Urinary bladder (tissue), 4 donors: ENCODE data around the gene ATP6V1C2. TPM values are rescaled to one million over a fixed set of nuclear protein-coding genes. Genes with fewer than 3 reads are reported as not detected.
"Not testable (repeated sequence)": the region's sequence is repeated elsewhere in the genome, so short reads cannot be mapped to it uniquely, and the experiment has no call there.

Experiments
- DNase-seq: peaks from one replicate; pipeline ENCODE4 v3.0.0-alpha.2; 2015; ENCODE audit errors: extremely low spot score
- H3K27ac ChIP-seq: one replicate; pipeline ENCODE4 v1.5.1; 2013; ENCODE audit warnings: low read depth, mild to moderate bottlenecking, moderate library complexity
- H3K36me3 ChIP-seq: one replicate; pipeline ENCODE4 v1.6.1; 2013; ENCODE audit warnings: mild to moderate bottlenecking, moderate library complexity; ENCODE audit not compliant: insufficient read depth
- H3K4me1 ChIP-seq: one replicate; pipeline ENCODE4 v1.6.1; 2013; ENCODE audit warnings: mild to moderate bottlenecking, moderate library complexity; ENCODE audit not compliant: insufficient read depth
- H3K4me3 ChIP-seq: one replicate; pipeline ENCODE4 v1.5.1; 2013; ENCODE audit warnings: low read depth, low read length
- WGBS: extraction: QIAGEN DNeasy Blood & Tissue Kit; methylation state at CpG from one replicate; pipeline ENCODE4 v1.1.7; 2013; 5-methylcytosine and 5-hydroxymethylcytosine counted together
- polyA plus RNA-seq: library from polyadenylated mRNA; stranded (reverse); fragments of 200-250 nt; gene quantifications from one replicate; pipeline ENCODE4 v1.2.3, GENCODE V29; 2013
- total RNA-seq: library from RNA; depleted of rRNA; stranded (reverse); fragments of >200 nt; gene quantifications from one replicate; pipeline ENCODE4 v1.2.3, GENCODE V29; 2014
- donor health status: healthy with polysubstance abuse.
- donor health status: healthy.

Gene ATP6V1C2
- total and polyA plus RNA-seq, 2 donors = 0.21 to 0.56 TPM

DNA sequence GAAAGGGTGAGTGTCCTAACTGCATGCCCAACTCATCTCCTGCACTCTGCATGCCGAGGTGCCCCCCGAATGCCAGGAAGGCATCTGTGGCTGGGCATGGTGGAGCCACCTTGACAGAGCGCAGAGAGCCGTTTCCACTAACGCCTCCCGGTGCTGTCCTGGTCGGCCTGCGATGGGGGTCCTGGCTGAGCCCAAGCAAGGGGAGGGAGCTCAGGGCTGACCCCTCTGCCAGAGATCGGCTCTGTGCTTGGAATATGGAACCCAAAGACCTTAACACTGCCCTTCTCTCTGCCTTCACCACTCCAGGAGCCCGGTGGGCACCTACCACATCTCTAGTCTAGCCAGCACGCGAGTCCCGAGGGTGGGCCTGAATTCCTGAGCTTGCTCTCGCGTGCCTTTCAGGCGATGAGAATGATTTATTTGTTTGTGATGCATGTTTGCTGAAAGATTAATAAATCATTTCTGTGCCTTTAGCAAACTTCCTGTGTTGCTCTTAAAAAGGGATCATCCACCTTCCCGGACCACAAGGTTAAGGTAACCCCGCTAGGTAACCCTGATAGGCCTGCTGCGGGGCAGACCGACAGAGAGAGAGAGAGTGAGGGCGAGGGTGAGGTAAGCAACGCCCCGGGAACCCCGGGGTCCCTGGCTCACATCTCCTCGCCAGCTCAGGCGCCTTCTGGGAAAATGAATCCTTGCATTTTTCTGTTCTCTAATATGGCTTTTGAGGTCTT lies 55.8 kb downstream of the ATP6V1C2 start:
- Histone ChIP-seq H3K36me3 (peaks cover 3% of the 10 kb centered on the region), H3K4me3 (no peak overlapping the region), H3K4me1 (peaks cover 2% of the 10 kb centered on the region), H3K27ac (no peak overlapping the region)
- 87% methylated on average over 26 of the region's 26 CpGs for WGBS
- DNase-seq = no peak

DNA sequence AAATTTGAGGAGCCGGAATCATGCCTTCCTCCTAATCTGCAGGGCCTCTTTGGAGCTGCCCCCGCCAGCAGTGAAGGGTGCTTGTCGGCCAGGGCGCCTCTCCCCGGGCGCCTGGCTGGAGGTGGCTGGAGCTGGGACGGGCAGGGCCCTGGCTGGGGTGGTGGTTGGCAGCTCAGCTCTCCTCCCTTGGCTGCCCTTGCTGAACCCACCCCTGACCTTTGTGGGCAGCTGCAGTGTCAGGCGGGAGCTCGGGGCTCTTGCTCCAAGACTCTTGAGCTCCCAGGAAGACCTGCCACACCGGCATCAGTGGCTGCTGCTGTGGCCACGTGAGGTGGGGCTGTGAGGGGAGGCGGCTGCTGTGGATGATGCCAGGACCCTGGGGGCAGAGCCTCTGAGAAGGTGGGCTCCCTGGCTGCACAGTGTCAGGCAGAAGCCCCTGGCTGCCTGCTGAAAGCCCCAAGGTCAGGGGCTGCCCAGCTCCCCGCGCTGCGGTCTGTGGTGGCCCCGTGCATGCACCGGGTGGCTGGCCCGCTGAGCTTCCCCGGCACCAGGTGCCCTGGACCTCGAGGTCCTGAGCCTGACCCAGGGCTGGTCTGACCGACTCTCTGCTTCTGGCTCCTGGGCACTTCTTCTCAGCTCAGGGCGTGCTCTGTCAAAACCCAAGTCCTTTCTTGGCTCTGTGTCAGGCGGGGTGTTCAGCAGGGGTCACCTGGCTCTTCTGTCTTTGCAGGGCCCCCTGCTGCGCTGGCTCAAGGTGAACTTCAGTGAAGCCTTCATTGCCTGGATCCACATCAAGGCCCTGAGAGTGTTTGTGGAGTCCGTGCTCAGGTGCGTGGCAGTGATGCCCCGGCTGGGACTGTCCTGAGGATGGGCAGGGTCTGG lies 56.7 kb downstream of the ATP6V1C2 start:
- Histone ChIP-seq H3K36me3 (peaks cover 7% of the 10 kb centered on the region), H3K4me3 (no peak overlapping the region), H3K4me1 (peaks cover 2% of the 10 kb centered on the region), H3K27ac (no peak overlapping the region)
- DNase-seq = no peak
- WGBS = 88% methylated on average over 27 of the region's 27 CpGs

GRCh38 chr2:10778724-10779115 lies 57.3 kb downstream of the ATP6V1C2 start:
- no peak for DNase-seq
- no peak overlapping the region for H3K4me3 ChIP-seq
- 82% methylated on average over 12 of the region's 12 CpGs for WGBS
- H3K4me1 ChIP-seq = peaks cover 2% of the 10 kb centered on the region
- H3K36me3 ChIP-seq = peaks cover 7% of the 10 kb centered on the region
- no peak overlapping the region for H3K27ac ChIP-seq

DNA sequence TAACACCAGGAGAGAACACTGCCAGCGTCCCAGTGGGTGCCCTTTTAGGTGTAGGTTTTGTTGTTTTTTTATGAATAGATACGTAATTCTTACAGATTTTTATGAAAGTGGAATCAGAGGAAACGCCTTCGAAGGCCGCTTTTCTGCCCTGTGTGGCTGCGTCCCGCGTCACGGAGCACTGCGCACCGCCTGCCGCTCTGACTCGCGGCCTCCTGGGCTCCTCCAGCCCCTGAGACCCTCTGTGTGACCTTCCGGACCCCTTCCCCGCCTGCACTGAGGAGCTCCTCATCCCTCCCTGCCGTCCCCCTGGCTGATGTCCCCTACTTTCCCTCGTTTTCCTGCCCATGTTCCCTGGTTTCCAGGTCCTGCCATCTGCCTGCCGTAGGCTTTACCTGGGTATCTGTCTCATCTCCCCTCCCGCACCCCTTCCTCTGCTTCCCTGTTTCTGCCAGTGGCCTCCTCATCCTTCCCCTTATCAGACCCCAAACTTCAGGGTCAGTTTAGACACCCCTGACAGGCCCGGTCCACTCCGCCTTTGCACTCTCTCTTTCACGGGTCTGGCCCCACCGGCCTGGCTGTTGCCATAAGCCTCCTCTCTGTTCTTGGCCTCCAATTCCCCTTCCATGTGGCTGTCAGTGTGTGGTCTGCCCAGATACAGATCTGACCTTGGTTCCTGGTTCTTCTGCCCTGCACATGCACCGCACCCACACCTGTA lies 58.5 kb downstream of the ATP6V1C2 start:
- 97% methylated on average over 25 of the region's 25 CpGs for WGBS
- Histone ChIP-seq H3K27ac (no peak overlapping the region), H3K4me1 (peaks cover 2% of the 10 kb centered on the region), H3K36me3 (peaks cover 7% of the 10 kb centered on the region), H3K4me3 (no peak overlapping the region)
- DNase-seq = no peak

GRCh38 chr2:10780491-10780820 lies 59.0 kb downstream of the ATP6V1C2 start:
- Histone ChIP-seq H3K4me1 (peaks cover 2% of the 10 kb centered on the region), H3K27ac (no peak overlapping the region), H3K4me3 (no peak overlapping the region), H3K36me3 (peaks cover 8% of the 10 kb centered on the region)
- WGBS = 98% methylated on average over 11 of the region's 11 CpGs
- DNase-seq = no peak

DNA sequence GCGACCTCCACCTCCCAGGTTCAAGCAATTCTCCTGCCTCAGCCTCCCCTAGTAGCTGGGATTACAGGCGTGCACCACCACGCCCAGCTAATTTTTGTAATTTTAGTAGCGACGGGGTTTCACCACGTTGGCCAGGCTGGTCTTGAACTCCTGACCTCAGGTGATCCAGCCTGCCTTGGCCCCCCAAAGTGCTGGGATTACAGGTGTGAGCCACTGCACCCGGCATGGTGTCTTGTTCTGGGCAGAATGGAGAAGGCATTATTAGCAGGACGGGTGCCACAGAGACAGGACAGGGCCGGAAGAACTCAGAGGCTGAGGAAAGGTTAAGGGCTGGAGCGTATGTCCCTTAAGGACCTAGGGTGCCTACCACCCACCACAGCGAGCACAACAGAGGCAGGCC lies 59.4 kb downstream of the ATP6V1C2 start:
- not testable (repeated sequence) for H3K27ac ChIP-seq, H3K36me3 ChIP-seq, H3K4me1 ChIP-seq, DNase-seq, H3K4me3 ChIP-seq
- 94% methylated on average over 11 of the region's 11 CpGs for WGBS

DNA sequence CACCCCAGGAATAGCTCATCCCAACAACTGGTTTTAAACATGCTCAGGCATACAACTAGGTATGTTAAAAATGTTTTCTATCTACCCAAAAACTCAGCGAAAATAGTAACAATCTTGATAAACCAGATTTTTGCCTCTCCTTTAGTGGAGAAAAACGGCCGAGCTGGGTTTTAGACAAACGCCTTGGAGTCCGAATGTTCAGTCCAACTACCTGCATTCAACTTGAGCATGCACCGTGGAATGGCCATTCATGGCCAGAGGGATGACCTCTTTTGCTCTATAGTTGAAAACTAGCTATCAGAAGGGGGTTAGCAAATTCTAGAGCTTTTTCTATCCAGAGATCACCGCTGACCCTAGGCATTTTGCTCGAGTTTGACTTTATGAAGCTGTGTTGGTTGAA lies 60.3 kb downstream of the ATP6V1C2 start:
- no peak overlapping the region for H3K27ac ChIP-seq
- whole genome bisulfite sequencing = 96% methylated on average over 8 of the region's 8 CpGs
- no peak overlapping the region for H3K4me3 ChIP-seq
- peaks cover 2% of the 10 kb centered on the region for H3K4me1 ChIP-seq
- no peak for DNase-seq
- peaks cover 9% of the 10 kb centered on the region for H3K36me3 ChIP-seq

DNA sequence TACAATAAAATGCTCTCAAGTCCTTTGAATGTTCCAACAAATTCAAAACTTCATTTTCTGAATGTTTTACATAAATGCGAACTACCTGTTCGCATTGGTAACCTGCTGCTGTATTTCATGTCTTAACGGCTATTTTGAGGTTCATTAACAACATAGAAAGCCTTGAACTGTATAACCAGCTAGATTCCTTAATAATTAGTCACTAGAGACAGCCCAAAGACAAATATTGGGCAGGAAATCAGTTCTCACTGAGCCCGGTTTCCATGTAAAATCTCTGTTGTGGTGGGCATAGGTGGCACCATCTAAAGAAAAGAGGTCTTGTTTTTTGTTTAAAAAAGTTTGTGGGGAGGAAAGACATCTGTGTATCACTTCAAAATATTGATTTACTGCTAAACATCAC lies 62.0 kb downstream of the ATP6V1C2 start:
- no peak for DNase-seq
- no peak overlapping the region for H3K27ac ChIP-seq
- 87% methylated on average over 4 of the region's 4 CpGs for WGBS
- H3K36me3 ChIP-seq = peaks cover 11% of the 10 kb centered on the region
- H3K4me3 ChIP-seq = no peak overlapping the region
- H3K4me1 ChIP-seq = no peaks in the 10 kb centered on the region

GRCh38 chr2:10784719-10785118 lies 63.3 kb downstream of the ATP6V1C2 start:
- 86% methylated on average over 9 of the region's 9 CpGs for WGBS
- H3K27ac ChIP-seq = no peak overlapping the region
- no peak overlapping the region for H3K4me3 ChIP-seq
- no peaks in the 10 kb centered on the region for H3K4me1 ChIP-seq
- DNase-seq = no peak
- peaks cover 11% of the 10 kb centered on the region for H3K36me3 ChIP-seq

DNA sequence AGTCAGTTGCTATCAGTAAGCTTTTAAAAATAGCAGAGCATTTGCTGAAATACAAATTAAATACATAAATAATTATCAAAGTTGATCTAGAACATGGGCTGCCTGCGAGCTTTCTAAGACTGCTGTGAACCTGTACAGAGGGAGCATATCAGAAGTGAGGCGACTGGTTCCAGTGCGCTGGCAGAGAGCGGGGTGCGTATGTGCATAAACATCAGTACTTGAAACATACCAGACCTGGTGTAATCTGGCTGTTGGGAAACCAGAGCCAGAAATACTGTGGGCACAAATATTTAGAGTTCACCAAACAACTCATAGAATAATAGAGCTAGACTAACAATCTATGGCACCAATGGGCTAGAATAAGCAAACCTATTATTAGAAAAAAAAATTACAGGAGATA lies 63.8 kb downstream of the ATP6V1C2 start:
- Histone ChIP-seq H3K36me3 (peaks cover 11% of the 10 kb centered on the region), H3K27ac (no peak overlapping the region), H3K4me3 (no peak overlapping the region), H3K4me1 (no peaks in the 10 kb centered on the region)
- no peak for DNase-seq
- 73% methylated on average over 5 of the region's 5 CpGs for WGBS

- Histone ChIP-seq H3K27ac (no peak overlapping the region), H3K4me1 (no peaks in the 10 kb centered on the region), H3K36me3 (peaks cover 7% of the 10 kb centered on the region), H3K4me3 (no peak overlapping the region)
- 93% methylated on average over 12 of the region's 12 CpGs for WGBS
- DNase-seq = no peak
Observed at GRCh38 chr2:10786240-10786982, 65.0 kb downstream of the ATP6V1C2 start.

DNA sequence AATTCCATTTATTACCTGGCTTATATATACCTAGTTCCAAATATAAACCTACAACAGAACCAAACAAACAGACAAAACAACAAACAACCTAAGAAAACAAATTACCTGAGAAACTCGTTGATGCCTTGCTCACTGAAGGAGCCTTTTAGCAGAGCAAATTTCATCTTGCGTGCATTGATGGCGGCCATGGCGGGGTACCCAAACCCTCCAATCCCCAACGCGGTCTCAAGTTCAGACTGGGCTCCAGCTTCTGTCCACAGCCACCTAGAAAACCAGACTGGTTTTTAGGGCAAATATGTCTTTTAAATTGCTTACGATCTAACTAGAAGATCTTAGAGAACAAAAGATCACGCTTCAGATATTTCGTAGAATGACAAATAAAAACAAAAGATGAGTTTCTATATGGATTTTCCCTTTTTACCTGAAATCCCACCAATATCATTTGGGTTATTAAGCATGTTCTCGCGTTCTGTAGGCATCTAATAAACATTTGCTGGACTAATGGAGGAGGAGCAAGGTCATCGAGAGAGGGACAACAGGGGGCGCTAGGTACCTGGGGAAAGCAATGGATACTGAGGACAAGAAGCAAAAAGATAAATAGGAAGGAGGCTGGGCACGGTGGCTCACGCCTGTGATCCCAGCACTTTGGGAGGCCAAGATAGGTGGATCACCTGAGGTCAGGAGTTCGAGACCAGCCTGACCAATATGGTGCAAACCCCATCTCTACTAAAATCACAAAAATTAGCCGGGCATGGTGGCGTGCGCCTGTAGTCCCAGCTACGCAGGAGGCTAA lies 65.9 kb downstream of the ATP6V1C2 start:
- DNase-seq = no peak
- WGBS = 90% methylated on average over 20 of the region's 20 CpGs
- no peak overlapping the region for H3K27ac ChIP-seq
- no peaks in the 10 kb centered on the region for H3K4me1 ChIP-seq
- no peak overlapping the region for H3K4me3 ChIP-seq
- H3K36me3 ChIP-seq = peaks cover 7% of the 10 kb centered on the region

DNA sequence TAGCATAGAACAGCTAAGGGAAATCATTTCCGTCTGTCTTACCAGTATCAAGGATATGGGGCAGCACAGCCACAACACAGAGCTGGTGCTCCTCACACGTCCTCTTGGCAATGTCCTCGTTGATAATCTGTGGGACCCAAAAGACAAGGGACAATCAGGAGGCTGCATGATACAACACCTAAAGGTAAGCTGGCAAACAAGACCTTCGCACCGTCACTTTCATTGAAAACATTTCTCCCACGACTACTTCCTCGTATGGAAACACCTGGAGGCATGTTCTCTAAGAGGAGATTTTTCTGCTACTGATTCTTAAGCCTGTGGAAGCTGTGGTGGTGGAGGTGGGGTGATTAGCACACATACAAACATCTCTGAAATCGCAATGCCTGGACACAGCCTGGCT lies 67.4 kb downstream of the ATP6V1C2 start:
- Histone ChIP-seq H3K4me1 (no peaks in the 10 kb centered on the region), H3K27ac (no peak overlapping the region), H3K4me3 (no peak overlapping the region), H3K36me3 (peaks cover 7% of the 10 kb centered on the region)
- no peak for DNase-seq
- 70% methylated on average over 8 of the region's 8 CpGs for WGBS
